HepG2 (cell line): ENCODE data around the gene TXNL4B. TPM values are rescaled to one million over a fixed set of nuclear protein-coding genes. Genes with fewer than 3 reads are reported as not detected.
A peak's percentile ranks its signal among the peaks of the same experiment; 100 is the strongest.

ENCODE experiments used
- AGO2 ChIP-seq: fragments of 200-400 bp; formaldehyde crosslinking; optimal IDR thresholded peaks from 2 replicates; pipeline ENCODE3; 2017; ENCODE audit warnings: mild to moderate bottlenecking, low read depth, low read length, moderate library complexity
- CBFB ChIP-seq: sonication (generic); formaldehyde crosslinking; IDR thresholded peaks from 2 replicates; pipeline ENCODE4 v1.4.0; 2020; ENCODE audit warnings: missing genetic modification reagents
- GABPB1 ChIP-seq: IDR thresholded peaks from 2 replicates; pipeline ENCODE4 v1.6.1; 2016; ENCODE audit warnings: mild to moderate bottlenecking, missing genetic modification reagents, moderate library complexity, missing compliant biosample characterization
- GLI4 ChIP-seq: sonication (generic); formaldehyde crosslinking; IDR thresholded peaks from 2 replicates; pipeline ENCODE4 v1.5.1; 2020; ENCODE audit warnings: missing genetic modification reagents, mild to moderate bottlenecking, moderate library complexity, borderline replicate concordance
- GPN1 ChIP-seq: sonication (generic); formaldehyde crosslinking; IDR thresholded peaks from 2 replicates; pipeline ENCODE4 v1.5.1; 2020; ENCODE audit warnings: missing genetic modification reagents, borderline replicate concordance
- HMG20B ChIP-seq: conservative IDR thresholded peaks from 2 replicates; pipeline ENCODE4 v1.6.1; 2016; ENCODE audit warnings: missing genetic modification reagents, missing compliant biosample characterization
- KDM3A ChIP-seq: IDR thresholded peaks from 2 replicates; pipeline ENCODE4 v1.6.1; 2018; ENCODE audit warnings: low read depth, missing compliant biosample characterization
- KDM5B ChIP-seq: sonication (generic); formaldehyde crosslinking; IDR thresholded peaks from 2 replicates; pipeline ENCODE4 v1.4.0; 2020; ENCODE audit warnings: missing genetic modification reagents, mild to moderate bottlenecking, borderline replicate concordance
- MXI1 ChIP-seq: IDR thresholded peaks from 3 replicates; pipeline ENCODE4 v1.6.1; 2012; ENCODE audit warnings: low read depth, low read length, inconsistent platforms, borderline replicate concordance
- NKX3-1 ChIP-seq: sonication (generic); formaldehyde crosslinking; IDR thresholded peaks from 2 replicates; pipeline ENCODE4 v1.5.0; 2020; ENCODE audit warnings: missing genetic modification reagents
- PHF20 ChIP-seq: sonication (generic); formaldehyde crosslinking; IDR thresholded peaks from 2 replicates; pipeline ENCODE4 v1.5.0; 2020; ENCODE audit warnings: mild to moderate bottlenecking, missing genetic modification reagents
- PITX1 ChIP-seq: sonication (generic); formaldehyde crosslinking; IDR thresholded peaks from 2 replicates; pipeline ENCODE4 v1.5.1; 2020; ENCODE audit warnings: mild to moderate bottlenecking, missing genetic modification reagents
- RAD21 ChIP-seq: fragments of 450-650 bp; formaldehyde crosslinking; IDR thresholded peaks from 2 replicates; pipeline ENCODE4 v1.5.0; 2020; ENCODE audit warnings: mild to moderate bottlenecking
- RXRB ChIP-seq: IDR thresholded peaks from 2 replicates; pipeline ENCODE4 v1.6.1; 2016; ENCODE audit warnings: borderline replicate concordance, missing genetic modification reagents, missing compliant biosample characterization
- SATB2 ChIP-seq: sonication (generic); formaldehyde crosslinking; IDR thresholded peaks from 2 replicates; pipeline ENCODE4 v1.5.0; 2020; ENCODE audit warnings: missing genetic modification reagents
- SIN3B ChIP-seq: fragments of 150-350 bp; IDR thresholded peaks from 2 replicates; pipeline ENCODE4 v1.6.1; 2014; ENCODE audit warnings: low read length
- SSRP1 ChIP-seq: IDR thresholded peaks from 2 replicates; pipeline ENCODE4 v1.6.1; 2016; ENCODE audit warnings: control low read depth
- TCF12 ChIP-seq, 2 experiments: fragments of 450-650 bp in 1 of 2; sonication (generic) in 1 of 2; formaldehyde crosslinking in 1 of 2; IDR thresholded peaks; 2 replicates each; pipeline versions ENCODE4 v1.6.1 to v1.8.0; 2017 to 2022; ENCODE audit warnings: antibody characterized with exemption in 1 of 2, mild to moderate bottlenecking in 1 of 2, missing genetic modification reagents in 1 of 2, moderate library complexity in 1 of 2
- TOE1 ChIP-seq: sonication (generic); formaldehyde crosslinking; IDR thresholded peaks from 2 replicates; pipeline ENCODE4 v1.4.0; 2020; ENCODE audit warnings: mild to moderate bottlenecking, missing genetic modification reagents
- ZNF292 ChIP-seq: sonication (generic); formaldehyde crosslinking; IDR thresholded peaks from 2 replicates; pipeline ENCODE4 v1.8.1; 2022; ENCODE audit warnings: mild to moderate bottlenecking, low read depth, missing genetic modification reagents, borderline replicate concordance
- ZNF501 ChIP-seq: sonication (generic); formaldehyde crosslinking; IDR thresholded peaks from 2 replicates; pipeline ENCODE4 v1.5.1; 2020; ENCODE audit warnings: mild to moderate bottlenecking, moderate library complexity, missing genetic modification reagents
- ZNF577 ChIP-seq: sonication (generic); formaldehyde crosslinking; IDR thresholded peaks from 2 replicates; pipeline ENCODE4 v1.4.0; 2020; ENCODE audit warnings: mild to moderate bottlenecking, low read depth, missing genetic modification reagents, borderline replicate concordance
- ZNF678 ChIP-seq: sonication (generic); formaldehyde crosslinking; IDR thresholded peaks from 2 replicates; pipeline ENCODE4 v1.4.0; 2020; ENCODE audit warnings: mild to moderate bottlenecking, missing genetic modification reagents
- polyA plus RNA-seq, 8 experiments: library from polyadenylated mRNA; depleted of rRNA in 3 of 8; stranded (reverse) in 7 of 8; unstranded in 1 of 8; fragments of >200 nt; fragmentation: Illumina TruSeq in 4 of 8; extraction: Trizol in 4 of 8; gene quantifications; 2 replicates each; pipeline versions ENCODE4 v1.2.1 to v1.2.3, GENCODE V29; 2011 to 2016; ENCODE audit warnings: low read depth in 4 of 8, missing spikeins in 1 of 8, mixed read lengths in 1 of 8; ENCODE audit not compliant: insufficient read depth in 1 of 8
- total RNA-seq, 5 experiments: library from RNA; depleted of rRNA; stranded (reverse); fragments of >200 nt; fragmentation: Illumina TruSeq; extraction: Trizol; gene quantifications; 2 replicates each; pipeline ENCODE4 v1.2.3, GENCODE V29; 2016; ENCODE audit warnings: low read depth in 1 of 5
- TF ChIP-seq, protein P1 (sequence below), 2 experiments: sonication (generic) in 1 of 2; formaldehyde crosslinking in 1 of 2; IDR thresholded peaks; 2 replicates each; pipeline versions ENCODE4 v1.5.1 to v1.6.1; 2011 to 2020; ENCODE audit warnings: borderline replicate concordance in 1 of 2, low read depth in 1 of 2, low read length in 1 of 2, mild to moderate bottlenecking in 1 of 2, missing genetic modification reagents in 1 of 2, moderate library complexity in 1 of 2
- TF ChIP-seq, protein P2 (sequence below): sonication (generic); formaldehyde crosslinking; IDR thresholded peaks from 2 replicates; pipeline ENCODE4 v1.4.0; 2020; ENCODE audit warnings: missing genetic modification reagents, borderline replicate concordance

The TXNL4B gene
- total and polyA plus RNA-seq, 2 of the 13 experiments (the other 11 are each of a cell fraction or from before 2014, with no cell fraction given) = 17.4 to 18.3 TPM

DNA sequence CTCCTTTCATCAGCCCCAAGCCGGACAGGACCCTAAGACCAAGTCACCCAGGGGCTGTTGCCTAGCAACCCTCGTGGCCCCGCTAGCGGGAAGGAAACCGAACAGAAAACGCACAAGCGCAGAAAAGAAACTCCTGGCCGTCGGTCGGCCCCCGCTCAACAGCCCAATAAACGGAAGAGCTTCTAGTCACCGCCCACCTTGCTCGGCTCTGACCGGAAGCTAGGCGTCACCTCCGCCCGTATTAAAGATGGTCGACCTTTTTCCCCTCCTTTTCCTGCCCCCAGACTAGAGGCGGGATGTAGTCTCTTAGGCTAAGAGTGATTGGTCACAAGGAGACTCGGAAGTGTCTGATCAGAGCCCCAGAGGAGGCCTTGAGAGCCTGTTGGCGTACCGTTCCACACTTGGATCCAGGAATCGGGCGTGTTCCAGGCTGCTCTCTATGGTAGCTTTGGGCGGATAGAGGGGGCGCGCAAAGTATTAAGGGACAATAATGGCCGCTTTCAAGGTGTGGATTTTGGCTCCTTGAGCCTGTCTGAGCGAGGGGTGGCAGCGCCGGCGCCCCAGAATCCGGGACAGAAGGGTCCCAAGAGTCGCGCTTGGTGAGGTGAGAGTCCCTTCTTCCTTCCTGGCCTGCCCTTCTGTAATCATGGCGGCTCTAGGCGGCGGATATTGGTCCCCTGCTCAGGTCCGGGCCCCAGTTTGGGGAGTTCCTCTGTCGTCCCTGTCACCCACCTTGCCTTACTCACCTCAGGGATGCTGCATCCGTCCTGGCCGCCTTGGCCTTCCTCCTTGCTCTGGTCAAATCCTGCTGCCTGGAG lies at the start of gene TXNL4B, which contains the start of gene DHX38 (continued):
- peak; percentile 85; the same call in 2 of the 3 replicates for TF ChIP-seq MXI1
- no peak for TF ChIP-seq ZNF678 (CRISPR knock-in tag)
- peak; percentile 91; the same call in 1 of the 2 replicates for TF ChIP-seq GLI4 (CRISPR knock-in tag)
- TF ChIP-seq ZNF577 (CRISPR knock-in tag) = no peak
- peak; percentile 33; the same call in 1 of the 2 replicates for TF ChIP-seq RXRB (CRISPR knock-in tag)
- TF ChIP-seq ZNF501 (CRISPR knock-in tag) = peak; percentile 98; the same call in 1 of the 2 replicates
- no peak for TF ChIP-seq SATB2 (CRISPR knock-in tag)
- TF ChIP-seq PHF20 (CRISPR knock-in tag) = peak; percentile 97
- TF ChIP-seq CBFB (CRISPR knock-in tag) = no peak; the same call in 1 of the 2 replicates
- no peak for TF ChIP-seq SSRP1 (CRISPR knock-in tag)
- TF ChIP-seq GABPB1 (CRISPR knock-in tag) = peak; percentile 97
- peak; percentile 49; the same call in 1 of the 2 replicates for TF ChIP-seq KDM3A (CRISPR knock-in tag)
- TF ChIP-seq PITX1 (CRISPR knock-in tag) = peak; percentile 86
- no peak for TF ChIP-seq TCF12 (IDR thresholded peaks at IDR 0.05)
- peak; percentile 25; the same call in 1 of the 2 replicates for TF ChIP-seq TCF12 (CRISPR knock-in tag; IDR thresholded peaks at IDR 0.05)
- TF ChIP-seq, protein P1, sequence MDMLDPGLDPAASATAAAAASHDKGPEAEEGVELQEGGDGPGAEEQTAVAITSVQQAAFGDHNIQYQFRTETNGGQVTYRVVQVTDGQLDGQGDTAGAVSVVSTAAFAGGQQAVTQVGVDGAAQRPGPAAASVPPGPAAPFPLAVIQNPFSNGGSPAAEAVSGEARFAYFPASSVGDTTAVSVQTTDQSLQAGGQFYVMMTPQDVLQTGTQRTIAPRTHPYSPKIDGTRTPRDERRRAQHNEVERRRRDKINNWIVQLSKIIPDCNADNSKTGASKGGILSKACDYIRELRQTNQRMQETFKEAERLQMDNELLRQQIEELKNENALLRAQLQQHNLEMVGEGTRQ (IDR thresholded peaks at IDR 0.05; ENCODE audit: low read depth, low read length) = no peak
- TF ChIP-seq, protein P1 (CRISPR knock-in tag; IDR thresholded peaks at IDR 0.05; ENCODE audit: borderline replicate concordance) = 0 out of 2 replicates have a peak, but pooled peaks have one; percentile 36
- no peak for TF ChIP-seq ZNF292 (CRISPR knock-in tag)
- peak; percentile 68 for TF ChIP-seq AGO2
- 0 out of 2 replicates have a peak, but pooled peaks have one; percentile 56 for TF ChIP-seq GPN1 (CRISPR knock-in tag)
- TF ChIP-seq SIN3B = peak; percentile 22
- peak; percentile 44; the same call in 1 of the 2 replicates for TF ChIP-seq NKX3-1 (CRISPR knock-in tag)
- TF ChIP-seq KDM5B (CRISPR knock-in tag) = peak; percentile 69
- TF ChIP-seq, protein P2, sequence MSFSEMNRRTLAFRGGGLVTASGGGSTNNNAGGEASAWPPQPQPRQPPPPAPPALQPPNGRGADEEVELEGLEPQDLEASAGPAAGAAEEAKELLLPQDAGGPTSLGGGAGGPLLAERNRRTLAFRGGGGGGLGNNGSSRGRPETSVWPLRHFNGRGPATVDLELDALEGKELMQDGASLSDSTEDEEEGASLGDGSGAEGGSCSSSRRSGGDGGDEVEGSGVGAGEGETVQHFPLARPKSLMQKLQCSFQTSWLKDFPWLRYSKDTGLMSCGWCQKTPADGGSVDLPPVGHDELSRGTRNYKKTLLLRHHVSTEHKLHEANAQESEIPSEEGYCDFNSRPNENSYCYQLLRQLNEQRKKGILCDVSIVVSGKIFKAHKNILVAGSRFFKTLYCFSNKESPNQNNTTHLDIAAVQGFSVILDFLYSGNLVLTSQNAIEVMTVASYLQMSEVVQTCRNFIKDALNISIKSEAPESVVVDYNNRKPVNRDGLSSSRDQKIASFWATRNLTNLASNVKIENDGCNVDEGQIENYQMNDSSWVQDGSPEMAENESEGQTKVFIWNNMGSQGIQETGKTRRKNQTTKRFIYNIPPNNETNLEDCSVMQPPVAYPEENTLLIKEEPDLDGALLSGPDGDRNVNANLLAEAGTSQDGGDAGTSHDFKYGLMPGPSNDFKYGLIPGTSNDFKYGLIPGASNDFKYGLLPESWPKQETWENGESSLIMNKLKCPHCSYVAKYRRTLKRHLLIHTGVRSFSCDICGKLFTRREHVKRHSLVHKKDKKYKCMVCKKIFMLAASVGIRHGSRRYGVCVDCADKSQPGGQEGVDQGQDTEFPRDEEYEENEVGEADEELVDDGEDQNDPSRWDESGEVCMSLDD = 0 out of 2 replicates have a peak, but pooled peaks have one; percentile 19
- TF ChIP-seq TOE1 (CRISPR knock-in tag) = peak; percentile 63; the same call in 1 of the 2 replicates
- TF ChIP-seq RAD21 = no peak
- TF ChIP-seq HMG20B (CRISPR knock-in tag) = no peak; the same call in 1 of the 2 replicates
